Stimulated activated CD4-positive, alpha-beta T cell treated with anti-CD3 and anti-CD28 coated beads, Interleukin-4, amount 100 ng/mL, for 1 hour (primary cell): Measurements from ENCODE around the gene ATP4A.
A peak's percentile ranks its signal among the peaks of the same experiment; 100 is the strongest.

Experiments
- DNase-seq: peaks from one replicate; pipeline ENCODE4 v3.0.0-alpha.2; 2020

ATP4A gene

GRCh38 chr19:35565016-35565856 lies 1.8 kb upstream of the ATP4A start:
- no peak for DNase-seq

GRCh38 chr19:35562776-35563175 lies 682 bp downstream of the ATP4A start:
- no peak for DNase-seq

DNA sequence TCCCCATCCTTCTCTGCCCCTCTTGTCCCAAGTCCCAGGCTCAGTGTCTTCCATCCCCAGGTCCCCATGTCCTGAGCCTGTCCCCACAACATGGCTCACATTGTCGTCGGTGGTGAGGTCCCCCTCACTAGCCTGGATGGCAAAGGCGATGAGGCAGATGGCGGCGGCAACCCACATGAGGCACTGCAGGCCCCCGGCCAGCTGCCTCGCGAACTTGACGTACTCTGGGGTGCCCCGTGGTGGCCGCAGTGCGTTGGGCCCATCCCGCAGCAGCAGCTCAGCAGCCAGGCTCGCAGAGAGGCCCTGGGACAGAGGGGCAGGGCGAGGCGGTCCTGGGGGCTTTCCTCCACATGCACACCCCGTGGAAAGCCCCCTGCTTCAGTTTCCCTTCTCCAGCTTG lies 1.1 kb downstream of the ATP4A start:
- DNase-seq, result no peak

- DNase-seq, result no peak
Observed at GRCh38 chr19:35561436-35561835, 2.0 kb downstream of the ATP4A start.

GRCh38 chr19:35560677-35561076 lies 2.8 kb downstream of the ATP4A start:
- no peak for DNase-seq

- DNase-seq, result no peak
Observed at GRCh38 chr19:35560271-35560670, 3.2 kb downstream of the ATP4A start.

DNA sequence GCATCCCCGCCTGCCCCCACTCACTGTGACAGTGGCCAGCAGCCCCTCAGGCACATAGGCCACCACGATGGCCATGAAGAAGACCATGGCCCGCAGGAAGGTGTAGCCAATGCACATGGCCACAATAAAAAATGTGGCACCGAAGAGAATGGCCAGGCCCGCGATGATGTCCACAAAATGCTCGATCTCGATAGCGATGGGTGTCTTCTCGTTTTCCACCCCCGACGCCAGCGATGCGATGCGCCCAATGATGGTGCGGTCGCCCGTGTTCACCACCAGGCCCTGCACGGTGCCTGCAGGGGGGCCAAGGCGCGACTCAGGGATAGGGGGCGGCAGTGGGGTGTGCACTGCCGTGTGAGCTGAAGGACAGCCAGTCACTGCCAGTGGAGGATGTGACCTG lies 3.7 kb downstream of the ATP4A start:
- no peak for DNase-seq

- no peak for DNase-seq
Observed at GRCh38 chr19:35559281-35559659, 4.2 kb downstream of the ATP4A start.

DNA sequence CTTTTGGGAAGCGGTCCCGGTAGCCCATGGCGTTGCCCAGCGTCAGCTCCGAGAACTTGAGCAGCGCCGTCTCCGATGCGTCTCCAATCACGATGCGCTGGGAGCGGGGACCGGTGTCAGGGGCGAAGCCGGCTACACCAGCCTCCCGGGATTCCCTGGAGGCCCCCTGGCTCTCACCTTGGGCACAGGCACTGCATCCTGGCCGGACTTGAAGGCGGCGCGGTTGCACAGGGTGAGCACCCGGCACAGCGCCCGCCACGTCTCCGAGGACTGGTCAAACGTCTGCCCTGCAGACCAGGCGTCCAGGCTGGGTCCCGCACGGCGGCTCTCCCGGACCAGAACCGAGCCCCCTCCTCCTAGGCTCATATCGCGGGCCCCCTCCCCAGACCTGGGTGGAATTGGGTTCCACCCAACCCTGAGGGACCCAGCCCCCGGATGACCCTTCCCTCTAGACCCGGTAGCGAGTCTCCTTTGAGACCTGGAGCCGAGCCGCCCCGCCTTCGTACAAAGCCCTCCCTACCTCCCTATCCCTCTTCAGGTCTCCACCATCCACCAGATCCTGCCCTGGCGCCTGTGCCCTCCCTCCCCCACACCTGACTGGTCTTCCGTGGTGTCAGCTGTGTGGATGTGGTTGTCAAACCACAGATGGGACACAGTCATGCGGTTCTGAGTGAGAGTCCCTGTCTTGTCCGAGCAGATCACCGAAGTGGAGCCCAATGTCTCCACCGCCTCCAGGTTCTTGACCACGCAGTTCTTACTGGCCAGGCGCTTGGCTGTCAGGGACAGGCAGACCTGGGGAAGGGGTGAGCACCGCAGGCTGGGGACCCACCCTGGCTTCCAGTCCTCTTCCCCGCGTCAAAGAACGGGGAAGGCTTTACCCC lies 4.8 kb downstream of the ATP4A start:
- no peak for DNase-seq

- peak; percentile 62 for DNase-seq
Observed at GRCh38 chr19:35557539-35558399, 5.7 kb downstream of the ATP4A start.

- DNase-seq, result no peak
Observed at GRCh38 chr19:35556846-35557538, 6.5 kb downstream of the ATP4A start.

DNA sequence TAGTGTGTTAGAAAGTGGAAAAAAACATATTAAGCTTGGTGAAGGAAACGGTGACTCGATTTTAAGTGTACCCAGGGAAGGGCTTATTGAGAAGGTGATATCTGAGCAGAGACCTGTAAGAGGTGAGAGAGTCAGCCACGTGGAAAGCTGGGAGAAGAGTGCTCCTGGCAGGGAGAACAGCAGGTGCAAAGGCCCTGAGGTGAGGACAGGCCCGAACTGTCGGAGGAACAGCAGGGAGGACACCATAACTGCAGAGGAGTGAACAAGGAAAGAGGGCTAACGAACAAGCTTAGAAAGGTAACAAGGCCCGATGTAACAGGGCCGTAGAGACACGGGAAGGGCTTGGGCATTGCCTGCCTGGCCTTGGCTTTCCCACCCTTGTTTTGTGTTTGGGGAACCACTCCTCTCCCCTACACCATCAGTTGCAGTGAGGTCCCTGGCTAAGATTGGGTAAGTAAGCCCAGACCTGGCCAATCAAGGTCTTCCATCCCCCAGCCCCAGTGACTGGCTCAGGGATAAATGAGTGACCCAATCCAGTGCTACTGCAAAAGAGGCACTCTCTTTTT lies 7.3 kb downstream of the ATP4A start:
- no peak for DNase-seq

DNA sequence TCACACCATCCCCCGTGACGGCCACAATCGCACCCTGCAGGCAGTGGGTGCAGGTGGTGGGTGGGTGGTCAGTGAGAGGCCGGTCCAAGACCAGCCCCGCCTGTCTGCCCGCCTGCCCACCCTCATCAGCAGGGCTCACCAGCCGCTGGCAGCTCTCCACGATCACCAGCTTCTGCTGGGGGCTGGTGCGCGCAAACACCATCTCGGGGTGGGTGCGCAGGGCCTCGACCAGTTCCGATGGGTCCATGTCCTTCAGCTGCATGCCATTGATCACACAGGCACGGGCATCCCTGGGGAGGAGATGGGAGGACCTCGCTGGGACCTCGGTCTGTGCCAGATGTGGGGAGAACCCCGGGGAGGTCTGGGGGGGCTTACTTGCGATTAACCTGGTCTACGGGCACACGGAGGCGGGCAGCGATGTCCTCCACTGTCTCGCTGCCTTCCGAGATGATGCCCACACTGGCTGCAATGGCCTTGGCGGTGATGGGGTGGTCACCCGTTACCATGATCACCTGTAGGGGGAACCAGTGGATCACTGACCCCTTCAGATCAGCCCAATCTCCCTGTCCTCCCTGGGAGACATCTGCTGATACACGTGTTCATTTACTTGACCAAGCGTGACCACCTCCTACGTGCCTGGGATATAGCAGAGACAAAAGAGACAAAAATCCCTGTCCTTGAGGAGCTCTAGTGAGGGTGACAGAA lies 8.0 kb downstream of the ATP4A start:
- no peak for DNase-seq

DNA sequence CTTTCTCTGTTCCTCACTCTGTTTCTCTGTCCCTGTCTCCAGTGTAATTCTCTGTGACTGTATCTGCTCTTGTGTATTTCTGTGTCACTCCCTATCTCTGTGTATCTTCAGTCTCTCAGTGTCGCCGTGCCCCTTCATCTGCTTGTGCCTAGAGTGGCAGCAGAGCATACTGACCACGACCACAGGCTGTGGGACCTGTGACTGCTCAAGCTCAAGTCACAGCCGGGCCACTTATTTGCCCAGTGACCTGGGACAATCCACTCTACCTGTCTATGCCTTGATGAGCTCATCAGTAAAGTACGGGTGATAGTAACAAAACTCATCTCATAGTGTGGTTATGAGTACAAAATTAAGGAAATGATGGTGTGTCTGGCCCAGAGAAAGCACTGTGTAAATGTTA lies 9.4 kb downstream of the ATP4A start:
- no peak for DNase-seq

DNA sequence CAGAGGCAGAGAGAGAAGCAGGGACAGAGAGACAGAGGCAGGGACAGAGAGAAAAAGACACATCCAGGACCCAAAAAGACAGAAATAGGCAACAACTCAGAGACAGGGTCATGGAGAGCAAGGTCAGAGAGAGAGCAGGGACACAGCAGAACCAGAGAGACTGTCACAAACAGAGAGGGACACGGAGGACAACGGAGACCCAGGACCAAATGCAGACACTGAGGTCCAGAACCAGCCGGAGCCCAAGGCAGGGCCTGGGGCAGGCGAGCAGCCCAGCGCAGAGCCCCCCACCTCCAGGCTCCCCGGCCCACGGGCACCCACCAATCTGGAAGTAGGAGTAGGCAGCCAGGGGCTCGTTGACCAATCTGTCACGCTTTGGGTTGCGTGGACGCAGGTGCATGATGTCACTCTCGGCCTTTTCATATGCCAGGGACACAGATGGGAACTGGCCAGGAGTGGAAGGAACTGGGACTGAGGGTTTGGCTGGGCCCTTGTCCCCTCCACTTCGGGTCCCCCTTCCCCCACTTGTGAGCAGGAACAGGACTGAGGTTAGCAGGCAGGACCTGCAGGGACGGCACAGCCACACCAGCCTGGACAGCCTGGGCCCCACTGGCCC lies 10.0 kb downstream of the ATP4A start:
- DNase-seq, result no peak

DNA sequence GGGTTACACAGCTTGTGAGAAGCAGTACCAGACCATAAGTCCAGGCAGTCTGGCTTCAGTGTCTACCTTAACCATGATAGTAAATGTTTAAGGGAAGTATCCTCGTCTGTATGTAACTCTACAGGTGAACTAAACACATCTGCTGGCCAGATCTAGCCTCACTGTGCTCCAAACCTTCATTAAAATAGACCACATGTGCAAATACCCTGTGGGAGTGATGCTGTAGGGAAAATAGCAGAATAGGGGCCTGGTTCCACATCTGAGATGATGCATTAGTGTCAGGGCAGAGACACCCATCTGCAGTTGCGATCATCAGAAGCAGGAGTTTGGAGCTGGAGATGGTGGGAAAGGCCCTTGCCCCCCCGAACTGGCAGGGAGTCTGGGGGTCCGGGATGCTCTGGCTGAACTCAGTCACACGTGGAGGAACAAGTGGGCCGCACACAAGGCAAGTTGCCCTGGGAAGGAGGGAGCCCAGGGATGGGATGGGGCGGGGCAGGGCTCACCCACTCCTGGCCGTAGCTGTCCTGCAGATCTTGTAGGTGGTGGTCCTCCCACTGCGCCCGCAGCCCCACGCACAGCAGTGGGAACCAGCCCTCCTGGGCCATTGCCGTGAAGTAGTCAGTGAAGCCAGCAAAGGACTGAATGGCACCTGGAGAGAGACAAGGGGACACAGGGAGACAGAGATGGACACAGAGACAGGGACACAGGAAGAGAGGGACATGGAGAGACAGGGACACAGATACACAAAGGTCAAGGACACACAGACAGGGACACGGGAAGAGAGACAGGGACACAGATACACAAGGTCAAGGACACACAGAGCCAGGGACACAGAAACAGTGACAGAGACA lies 10.7 kb downstream of the ATP4A start:
- DNase-seq, result no peak

GRCh38 chr19:35551091-35551810 lies 12.2 kb downstream of the ATP4A start:
- DNase-seq, result no peak

- DNase-seq, result no peak
Observed at GRCh38 chr19:35549879-35550523, 13.5 kb downstream of the ATP4A start.
